HepG2 (cell line): ENCODE data around the gene SLC22A7. TPM values are rescaled to one million over a fixed set of nuclear protein-coding genes. Genes with fewer than 3 reads are reported as not detected.
A peak's percentile ranks its signal among the peaks of the same experiment; 100 is the strongest.

Experiments
- MBD4 ChIP-seq: IDR thresholded peaks from 2 replicates; pipeline ENCODE4 v1.6.1; 2012; ENCODE audit warnings: low read length, inconsistent platforms, borderline replicate concordance
- RFXAP ChIP-seq: sonication (generic); formaldehyde crosslinking; IDR thresholded peaks from 2 replicates; pipeline ENCODE4 v1.4.0; 2020; ENCODE audit warnings: missing genetic modification reagents, borderline replicate concordance
- ZBTB1 ChIP-seq: sonication (generic); formaldehyde crosslinking; IDR thresholded peaks from 2 replicates; pipeline ENCODE4 v1.4.0; 2020; ENCODE audit warnings: missing genetic modification reagents, borderline replicate concordance
- ZNF101 ChIP-seq: sonication (generic); formaldehyde crosslinking; IDR thresholded peaks from 2 replicates; pipeline ENCODE4 v1.4.0; 2020; ENCODE audit warnings: mild to moderate bottlenecking, low read depth, missing genetic modification reagents, borderline replicate concordance
- ZNF124 ChIP-seq: sonication (generic); formaldehyde crosslinking; IDR thresholded peaks from 2 replicates; pipeline ENCODE4 v1.4.0; 2020; ENCODE audit warnings: missing genetic modification reagents
- polyA plus RNA-seq, 8 experiments: library from polyadenylated mRNA; depleted of rRNA in 3 of 8; stranded (reverse) in 7 of 8; unstranded in 1 of 8; fragments of >200 nt; fragmentation: Illumina TruSeq in 4 of 8; extraction: Trizol in 4 of 8; gene quantifications; 2 replicates each; pipeline versions ENCODE4 v1.2.1 to v1.2.3, GENCODE V29; 2011 to 2016; ENCODE audit warnings: low read depth in 4 of 8, missing spikeins in 1 of 8, mixed read lengths in 1 of 8; ENCODE audit not compliant: insufficient read depth in 1 of 8
- total RNA-seq, 5 experiments: library from RNA; depleted of rRNA; stranded (reverse); fragments of >200 nt; fragmentation: Illumina TruSeq; extraction: Trizol; gene quantifications; 2 replicates each; pipeline ENCODE4 v1.2.3, GENCODE V29; 2016; ENCODE audit warnings: low read depth in 1 of 5
- TF ChIP-seq, protein P1 (sequence below): sonication (generic); formaldehyde crosslinking; IDR thresholded peaks from 2 replicates; pipeline ENCODE4 v1.4.0; 2020; ENCODE audit warnings: missing genetic modification reagents
- TF ChIP-seq, protein P2 (sequence below): sonication (generic); formaldehyde crosslinking; IDR thresholded peaks from 2 replicates; pipeline ENCODE4 v1.4.0; 2020; ENCODE audit warnings: missing genetic modification reagents
- TF ChIP-seq, protein P3 (sequence below): IDR thresholded peaks from 2 replicates; pipeline ENCODE4 v1.6.1; 2016; ENCODE audit warnings: missing compliant biosample characterization, missing genetic modification reagents, borderline replicate concordance
- TF ChIP-seq, protein P4 (sequence below): sonication (generic); formaldehyde crosslinking; IDR thresholded peaks from 2 replicates; pipeline ENCODE4 v1.4.0; 2020; ENCODE audit warnings: missing genetic modification reagents
- TF ChIP-seq, protein P5 (sequence below): sonication (generic); formaldehyde crosslinking; IDR thresholded peaks from 2 replicates; pipeline ENCODE4 v1.5.1; 2020; ENCODE audit warnings: mild to moderate bottlenecking, missing genetic modification reagents

Gene SLC22A7
- total and polyA plus RNA-seq, 2 of the 13 experiments (the other 11 are each of a cell fraction or from before 2014, with no cell fraction given), result 5.3 to 22.6 TPM

DNA sequence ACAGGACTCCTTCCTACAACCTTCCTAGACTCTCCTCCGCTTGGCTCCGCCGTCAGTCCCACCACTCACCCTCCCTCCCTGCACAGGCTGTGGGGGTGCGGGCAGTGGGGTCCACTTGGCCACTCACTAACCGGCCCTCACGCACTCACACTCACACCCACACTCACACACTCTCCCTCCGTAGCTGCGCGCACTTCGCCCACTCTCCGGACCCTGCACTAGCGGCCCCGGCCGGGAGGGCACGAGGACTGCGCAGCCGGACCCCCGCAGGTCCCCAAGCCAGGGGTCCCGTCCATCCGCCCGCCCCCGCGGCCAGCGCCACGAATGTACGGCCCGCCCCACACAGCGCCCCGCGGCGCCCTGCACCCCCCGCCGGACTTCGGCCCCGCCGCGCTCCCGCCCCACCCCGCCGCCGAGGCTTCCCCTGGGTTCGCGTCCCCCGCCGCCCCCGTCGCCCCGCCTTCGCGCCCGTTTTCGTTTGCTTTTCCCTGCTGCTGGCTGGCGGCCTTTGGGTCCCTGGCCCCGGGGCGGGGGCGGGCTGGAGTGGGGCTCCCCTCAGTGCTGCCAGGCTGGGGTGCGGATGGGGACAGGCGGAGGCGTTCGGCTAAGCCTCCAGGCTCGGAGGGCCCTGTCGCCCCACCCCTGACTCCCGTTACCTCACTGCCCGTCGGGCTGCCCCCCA lies 23.0 kb upstream of the SLC22A7 start (continued):
- TF ChIP-seq, protein P1, sequence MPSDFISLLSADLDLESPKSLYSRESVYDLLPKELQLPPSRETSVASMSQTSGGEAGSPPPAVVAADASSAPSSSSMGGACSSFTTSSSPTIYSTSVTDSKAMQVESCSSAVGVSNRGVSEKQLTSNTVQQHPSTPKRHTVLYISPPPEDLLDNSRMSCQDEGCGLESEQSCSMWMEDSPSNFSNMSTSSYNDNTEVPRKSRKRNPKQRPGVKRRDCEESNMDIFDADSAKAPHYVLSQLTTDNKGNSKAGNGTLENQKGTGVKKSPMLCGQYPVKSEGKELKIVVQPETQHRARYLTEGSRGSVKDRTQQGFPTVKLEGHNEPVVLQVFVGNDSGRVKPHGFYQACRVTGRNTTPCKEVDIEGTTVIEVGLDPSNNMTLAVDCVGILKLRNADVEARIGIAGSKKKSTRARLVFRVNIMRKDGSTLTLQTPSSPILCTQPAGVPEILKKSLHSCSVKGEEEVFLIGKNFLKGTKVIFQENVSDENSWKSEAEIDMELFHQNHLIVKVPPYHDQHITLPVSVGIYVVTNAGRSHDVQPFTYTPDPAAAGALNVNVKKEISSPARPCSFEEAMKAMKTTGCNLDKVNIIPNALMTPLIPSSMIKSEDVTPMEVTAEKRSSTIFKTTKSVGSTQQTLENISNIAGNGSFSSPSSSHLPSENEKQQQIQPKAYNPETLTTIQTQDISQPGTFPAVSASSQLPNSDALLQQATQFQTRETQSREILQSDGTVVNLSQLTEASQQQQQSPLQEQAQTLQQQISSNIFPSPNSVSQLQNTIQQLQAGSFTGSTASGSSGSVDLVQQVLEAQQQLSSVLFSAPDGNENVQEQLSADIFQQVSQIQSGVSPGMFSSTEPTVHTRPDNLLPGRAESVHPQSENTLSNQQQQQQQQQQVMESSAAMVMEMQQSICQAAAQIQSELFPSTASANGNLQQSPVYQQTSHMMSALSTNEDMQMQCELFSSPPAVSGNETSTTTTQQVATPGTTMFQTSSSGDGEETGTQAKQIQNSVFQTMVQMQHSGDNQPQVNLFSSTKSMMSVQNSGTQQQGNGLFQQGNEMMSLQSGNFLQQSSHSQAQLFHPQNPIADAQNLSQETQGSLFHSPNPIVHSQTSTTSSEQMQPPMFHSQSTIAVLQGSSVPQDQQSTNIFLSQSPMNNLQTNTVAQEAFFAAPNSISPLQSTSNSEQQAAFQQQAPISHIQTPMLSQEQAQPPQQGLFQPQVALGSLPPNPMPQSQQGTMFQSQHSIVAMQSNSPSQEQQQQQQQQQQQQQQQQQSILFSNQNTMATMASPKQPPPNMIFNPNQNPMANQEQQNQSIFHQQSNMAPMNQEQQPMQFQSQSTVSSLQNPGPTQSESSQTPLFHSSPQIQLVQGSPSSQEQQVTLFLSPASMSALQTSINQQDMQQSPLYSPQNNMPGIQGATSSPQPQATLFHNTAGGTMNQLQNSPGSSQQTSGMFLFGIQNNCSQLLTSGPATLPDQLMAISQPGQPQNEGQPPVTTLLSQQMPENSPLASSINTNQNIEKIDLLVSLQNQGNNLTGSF (CRISPR knock-in tag), result peak; percentile 81; the same call in 1 of the 2 replicates
- no peak for TF ChIP-seq ZBTB1 (CRISPR knock-in tag)
- TF ChIP-seq RFXAP, result peak; percentile 59; the same call in 1 of the 2 replicates
- TF ChIP-seq MBD4, result no peak
- peak; percentile 90; the same call in 1 of the 2 replicates for TF ChIP-seq ZNF101 (CRISPR knock-in tag)
- TF ChIP-seq, protein P2, sequence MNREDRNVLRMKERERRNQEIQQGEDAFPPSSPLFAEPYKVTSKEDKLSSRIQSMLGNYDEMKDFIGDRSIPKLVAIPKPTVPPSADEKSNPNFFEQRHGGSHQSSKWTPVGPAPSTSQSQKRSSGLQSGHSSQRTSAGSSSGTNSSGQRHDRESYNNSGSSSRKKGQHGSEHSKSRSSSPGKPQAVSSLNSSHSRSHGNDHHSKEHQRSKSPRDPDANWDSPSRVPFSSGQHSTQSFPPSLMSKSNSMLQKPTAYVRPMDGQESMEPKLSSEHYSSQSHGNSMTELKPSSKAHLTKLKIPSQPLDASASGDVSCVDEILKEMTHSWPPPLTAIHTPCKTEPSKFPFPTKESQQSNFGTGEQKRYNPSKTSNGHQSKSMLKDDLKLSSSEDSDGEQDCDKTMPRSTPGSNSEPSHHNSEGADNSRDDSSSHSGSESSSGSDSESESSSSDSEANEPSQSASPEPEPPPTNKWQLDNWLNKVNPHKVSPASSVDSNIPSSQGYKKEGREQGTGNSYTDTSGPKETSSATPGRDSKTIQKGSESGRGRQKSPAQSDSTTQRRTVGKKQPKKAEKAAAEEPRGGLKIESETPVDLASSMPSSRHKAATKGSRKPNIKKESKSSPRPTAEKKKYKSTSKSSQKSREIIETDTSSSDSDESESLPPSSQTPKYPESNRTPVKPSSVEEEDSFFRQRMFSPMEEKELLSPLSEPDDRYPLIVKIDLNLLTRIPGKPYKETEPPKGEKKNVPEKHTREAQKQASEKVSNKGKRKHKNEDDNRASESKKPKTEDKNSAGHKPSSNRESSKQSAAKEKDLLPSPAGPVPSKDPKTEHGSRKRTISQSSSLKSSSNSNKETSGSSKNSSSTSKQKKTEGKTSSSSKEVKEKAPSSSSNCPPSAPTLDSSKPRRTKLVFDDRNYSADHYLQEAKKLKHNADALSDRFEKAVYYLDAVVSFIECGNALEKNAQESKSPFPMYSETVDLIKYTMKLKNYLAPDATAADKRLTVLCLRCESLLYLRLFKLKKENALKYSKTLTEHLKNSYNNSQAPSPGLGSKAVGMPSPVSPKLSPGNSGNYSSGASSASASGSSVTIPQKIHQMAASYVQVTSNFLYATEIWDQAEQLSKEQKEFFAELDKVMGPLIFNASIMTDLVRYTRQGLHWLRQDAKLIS, result 0 out of 2 replicates have a peak, but pooled peaks have one; percentile 80
- TF ChIP-seq, protein P3, sequence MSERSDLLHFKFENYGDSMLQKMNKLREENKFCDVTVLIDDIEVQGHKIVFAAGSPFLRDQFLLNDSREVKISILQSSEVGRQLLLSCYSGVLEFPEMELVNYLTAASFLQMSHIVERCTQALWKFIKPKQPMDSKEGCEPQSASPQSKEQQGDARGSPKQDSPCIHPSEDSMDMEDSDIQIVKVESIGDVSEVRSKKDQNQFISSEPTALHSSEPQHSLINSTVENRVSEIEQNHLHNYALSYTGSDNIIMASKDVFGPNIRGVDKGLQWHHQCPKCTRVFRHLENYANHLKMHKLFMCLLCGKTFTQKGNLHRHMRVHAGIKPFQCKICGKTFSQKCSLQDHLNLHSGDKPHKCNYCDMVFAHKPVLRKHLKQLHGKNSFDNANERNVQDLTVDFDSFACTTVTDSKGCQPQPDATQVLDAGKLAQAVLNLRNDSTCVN, result peak; percentile 57; the same call in 1 of the 2 replicates
- TF ChIP-seq, protein P4, sequence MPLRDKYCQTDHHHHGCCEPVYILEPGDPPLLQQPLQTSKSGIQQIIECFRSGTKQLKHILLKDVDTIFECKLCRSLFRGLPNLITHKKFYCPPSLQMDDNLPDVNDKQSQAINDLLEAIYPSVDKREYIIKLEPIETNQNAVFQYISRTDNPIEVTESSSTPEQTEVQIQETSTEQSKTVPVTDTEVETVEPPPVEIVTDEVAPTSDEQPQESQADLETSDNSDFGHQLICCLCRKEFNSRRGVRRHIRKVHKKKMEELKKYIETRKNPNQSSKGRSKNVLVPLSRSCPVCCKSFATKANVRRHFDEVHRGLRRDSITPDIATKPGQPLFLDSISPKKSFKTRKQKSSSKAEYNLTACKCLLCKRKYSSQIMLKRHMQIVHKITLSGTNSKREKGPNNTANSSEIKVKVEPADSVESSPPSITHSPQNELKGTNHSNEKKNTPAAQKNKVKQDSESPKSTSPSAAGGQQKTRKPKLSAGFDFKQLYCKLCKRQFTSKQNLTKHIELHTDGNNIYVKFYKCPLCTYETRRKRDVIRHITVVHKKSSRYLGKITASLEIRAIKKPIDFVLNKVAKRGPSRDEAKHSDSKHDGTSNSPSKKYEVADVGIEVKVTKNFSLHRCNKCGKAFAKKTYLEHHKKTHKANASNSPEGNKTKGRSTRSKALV (CRISPR knock-in tag), result no peak
- no peak for TF ChIP-seq ZNF124 (CRISPR knock-in tag)
- TF ChIP-seq, protein P5, sequence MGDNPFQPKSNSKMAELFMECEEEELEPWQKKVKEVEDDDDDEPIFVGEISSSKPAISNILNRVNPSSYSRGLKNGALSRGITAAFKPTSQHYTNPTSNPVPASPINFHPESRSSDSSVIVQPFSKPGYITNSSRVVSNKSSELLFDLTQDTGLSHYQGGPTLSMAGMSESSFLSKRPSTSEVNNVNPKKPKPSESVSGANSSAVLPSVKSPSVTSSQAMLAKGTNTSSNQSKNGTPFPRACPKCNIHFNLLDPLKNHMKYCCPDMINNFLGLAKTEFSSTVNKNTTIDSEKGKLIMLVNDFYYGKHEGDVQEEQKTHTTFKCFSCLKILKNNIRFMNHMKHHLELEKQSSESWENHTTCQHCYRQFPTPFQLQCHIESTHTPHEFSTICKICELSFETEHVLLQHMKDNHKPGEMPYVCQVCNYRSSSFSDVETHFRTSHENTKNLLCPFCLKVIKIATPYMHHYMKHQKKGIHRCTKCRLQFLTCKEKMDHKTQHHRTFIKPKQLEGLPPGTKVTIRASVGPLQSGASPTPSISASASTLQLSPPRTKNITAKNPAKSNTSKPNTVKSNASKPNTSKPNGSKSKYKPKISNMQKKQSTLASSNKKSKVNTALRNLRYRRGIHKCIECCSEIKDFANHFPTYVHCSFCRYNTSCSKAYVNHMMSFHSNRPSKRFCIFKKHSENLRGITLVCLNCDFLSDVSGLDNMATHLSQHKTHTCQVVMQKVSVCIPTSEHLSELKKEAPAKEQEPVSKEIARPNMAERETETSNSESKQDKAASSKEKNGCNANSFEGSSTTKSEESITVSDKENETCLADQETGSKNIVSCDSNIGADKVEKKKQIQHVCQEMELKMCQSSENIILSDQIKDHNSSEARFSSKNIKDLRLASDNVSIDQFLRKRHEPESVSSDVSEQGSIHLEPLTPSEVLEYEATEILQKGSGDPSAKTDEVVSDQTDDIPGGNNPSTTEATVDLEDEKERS (CRISPR knock-in tag), result no peak
